ENCODE data around the gene UMAD1.

The UMAD1 gene

DNA sequence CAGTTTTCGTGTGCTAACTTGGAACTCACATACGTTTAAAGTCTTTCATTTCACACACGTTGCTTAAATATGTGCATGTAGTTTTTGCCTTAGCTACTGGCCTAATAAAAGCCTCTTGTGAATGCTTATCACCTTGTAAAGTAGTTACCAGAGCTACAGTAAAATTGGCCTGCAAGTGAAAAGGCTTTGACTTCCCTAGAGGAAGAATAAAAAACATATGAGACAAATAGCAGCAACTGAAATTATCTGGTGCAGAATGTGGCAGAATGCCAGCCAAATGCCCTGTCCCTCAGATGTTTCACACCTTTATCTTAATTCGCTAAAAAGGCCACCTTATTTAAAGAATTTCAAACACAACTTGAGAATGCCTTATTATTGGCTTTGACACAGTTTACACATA lies 105.9 kb downstream of the UMAD1 start:
- TF ChIP-seq, protein P1, sequence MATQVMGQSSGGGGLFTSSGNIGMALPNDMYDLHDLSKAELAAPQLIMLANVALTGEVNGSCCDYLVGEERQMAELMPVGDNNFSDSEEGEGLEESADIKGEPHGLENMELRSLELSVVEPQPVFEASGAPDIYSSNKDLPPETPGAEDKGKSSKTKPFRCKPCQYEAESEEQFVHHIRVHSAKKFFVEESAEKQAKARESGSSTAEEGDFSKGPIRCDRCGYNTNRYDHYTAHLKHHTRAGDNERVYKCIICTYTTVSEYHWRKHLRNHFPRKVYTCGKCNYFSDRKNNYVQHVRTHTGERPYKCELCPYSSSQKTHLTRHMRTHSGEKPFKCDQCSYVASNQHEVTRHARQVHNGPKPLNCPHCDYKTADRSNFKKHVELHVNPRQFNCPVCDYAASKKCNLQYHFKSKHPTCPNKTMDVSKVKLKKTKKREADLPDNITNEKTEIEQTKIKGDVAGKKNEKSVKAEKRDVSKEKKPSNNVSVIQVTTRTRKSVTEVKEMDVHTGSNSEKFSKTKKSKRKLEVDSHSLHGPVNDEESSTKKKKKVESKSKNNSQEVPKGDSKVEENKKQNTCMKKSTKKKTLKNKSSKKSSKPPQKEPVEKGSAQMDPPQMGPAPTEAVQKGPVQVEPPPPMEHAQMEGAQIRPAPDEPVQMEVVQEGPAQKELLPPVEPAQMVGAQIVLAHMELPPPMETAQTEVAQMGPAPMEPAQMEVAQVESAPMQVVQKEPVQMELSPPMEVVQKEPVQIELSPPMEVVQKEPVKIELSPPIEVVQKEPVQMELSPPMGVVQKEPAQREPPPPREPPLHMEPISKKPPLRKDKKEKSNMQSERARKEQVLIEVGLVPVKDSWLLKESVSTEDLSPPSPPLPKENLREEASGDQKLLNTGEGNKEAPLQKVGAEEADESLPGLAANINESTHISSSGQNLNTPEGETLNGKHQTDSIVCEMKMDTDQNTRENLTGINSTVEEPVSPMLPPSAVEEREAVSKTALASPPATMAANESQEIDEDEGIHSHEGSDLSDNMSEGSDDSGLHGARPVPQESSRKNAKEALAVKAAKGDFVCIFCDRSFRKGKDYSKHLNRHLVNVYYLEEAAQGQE (IDR thresholded peaks at IDR 0.05; ENCODE audit: low read depth), result no peak
- TF ChIP-seq NFIC (IDR thresholded peaks at IDR 0.05), result no peak
- no peak for TF ChIP-seq TAF1 (IDR thresholded peaks at IDR 0.05; ENCODE audit: low read depth)
- TF ChIP-seq EP300 (IDR thresholded peaks at IDR 0.05; ENCODE audit: borderline replicate concordance), result no peak
- TF ChIP-seq FOXM1 (IDR thresholded peaks at IDR 0.05; ENCODE audit: borderline replicate concordance, low read depth), result no peak
- TF ChIP-seq TCF12 (IDR thresholded peaks at IDR 0.05; ENCODE audit: low read depth), result no peak
- no peak for TF ChIP-seq YY1 (IDR thresholded peaks at IDR 0.05; ENCODE audit: low read depth)
- no peak for TF ChIP-seq CREB1 (IDR thresholded peaks at IDR 0.05; ENCODE audit: low read depth)
- no peak for TF ChIP-seq EGR1 (IDR thresholded peaks at IDR 0.05)
- TF ChIP-seq, protein P2, sequence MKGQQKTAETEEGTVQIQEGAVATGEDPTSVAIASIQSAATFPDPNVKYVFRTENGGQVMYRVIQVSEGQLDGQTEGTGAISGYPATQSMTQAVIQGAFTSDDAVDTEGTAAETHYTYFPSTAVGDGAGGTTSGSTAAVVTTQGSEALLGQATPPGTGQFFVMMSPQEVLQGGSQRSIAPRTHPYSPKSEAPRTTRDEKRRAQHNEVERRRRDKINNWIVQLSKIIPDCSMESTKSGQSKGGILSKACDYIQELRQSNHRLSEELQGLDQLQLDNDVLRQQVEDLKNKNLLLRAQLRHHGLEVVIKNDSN (IDR thresholded peaks at IDR 0.05), result no peak
- no peak for TF ChIP-seq CEBPB (IDR thresholded peaks at IDR 0.05)
- TF ChIP-seq ZBTB7A (IDR thresholded peaks at IDR 0.05; ENCODE audit: low read depth), result no peak
- no peak for TF ChIP-seq RAD21 (IDR thresholded peaks at IDR 0.05; ENCODE audit: low read depth)
- TF ChIP-seq, protein P3, sequence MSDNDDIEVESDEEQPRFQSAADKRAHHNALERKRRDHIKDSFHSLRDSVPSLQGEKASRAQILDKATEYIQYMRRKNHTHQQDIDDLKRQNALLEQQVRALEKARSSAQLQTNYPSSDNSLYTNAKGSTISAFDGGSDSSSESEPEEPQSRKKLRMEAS (IDR thresholded peaks at IDR 0.05), result no peak
- TF ChIP-seq TEAD4 (IDR thresholded peaks at IDR 0.05), result no peak

DNA sequence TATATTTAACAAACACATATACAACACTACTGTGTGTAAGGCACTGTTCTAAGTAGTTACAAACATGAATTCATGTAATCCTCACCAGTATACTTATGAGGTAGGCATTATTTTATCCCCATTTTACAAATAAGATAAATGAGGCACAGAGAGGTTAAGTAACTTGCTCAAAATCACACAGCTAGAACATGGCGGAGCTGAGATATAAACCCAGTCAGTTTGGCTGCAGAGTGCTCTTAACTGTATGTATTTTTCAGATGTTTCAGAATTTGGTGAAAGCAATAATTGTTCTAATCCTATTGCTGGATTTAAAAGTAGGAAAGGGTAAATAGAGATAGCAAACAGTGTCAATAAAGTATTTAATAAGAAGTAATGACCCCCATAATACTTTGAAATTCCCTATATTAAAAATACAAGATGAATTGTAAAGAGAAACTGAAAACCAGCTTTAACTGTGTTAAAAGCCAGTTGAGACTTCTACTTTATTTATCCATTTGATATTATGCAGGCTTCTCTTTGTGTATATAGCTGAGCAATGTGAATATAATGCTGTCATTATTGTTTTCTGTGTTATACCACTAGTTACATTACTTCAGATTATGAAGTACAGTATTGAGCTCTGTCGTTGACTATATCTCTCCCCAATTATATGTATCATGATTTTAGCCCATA lies 110.2 kb downstream of the UMAD1 start:
- TF ChIP-seq YY1 (IDR thresholded peaks at IDR 0.05; ENCODE audit: low read depth) (no peak), ZBTB7A (IDR thresholded peaks at IDR 0.05; ENCODE audit: low read depth) (no peak), TEAD4 (IDR thresholded peaks at IDR 0.05) (no peak), TCF12 (IDR thresholded peaks at IDR 0.05; ENCODE audit: low read depth) (no peak), EP300 (IDR thresholded peaks at IDR 0.05; ENCODE audit: borderline replicate concordance) (no peak), NFIC (IDR thresholded peaks at IDR 0.05) (no peak), CEBPB (IDR thresholded peaks at IDR 0.05) (no peak), FOXM1 (IDR thresholded peaks at IDR 0.05; ENCODE audit: borderline replicate concordance, low read depth) (no peak), CREB1 (IDR thresholded peaks at IDR 0.05; ENCODE audit: low read depth) (no peak), EGR1 (IDR thresholded peaks at IDR 0.05) (no peak), RAD21 (IDR thresholded peaks at IDR 0.05; ENCODE audit: low read depth) (no peak)
- TF ChIP-seq, protein P1 (IDR thresholded peaks at IDR 0.05; ENCODE audit: low read depth), result no peak
- TF ChIP-seq, protein P2 (IDR thresholded peaks at IDR 0.05), result no peak

DNA sequence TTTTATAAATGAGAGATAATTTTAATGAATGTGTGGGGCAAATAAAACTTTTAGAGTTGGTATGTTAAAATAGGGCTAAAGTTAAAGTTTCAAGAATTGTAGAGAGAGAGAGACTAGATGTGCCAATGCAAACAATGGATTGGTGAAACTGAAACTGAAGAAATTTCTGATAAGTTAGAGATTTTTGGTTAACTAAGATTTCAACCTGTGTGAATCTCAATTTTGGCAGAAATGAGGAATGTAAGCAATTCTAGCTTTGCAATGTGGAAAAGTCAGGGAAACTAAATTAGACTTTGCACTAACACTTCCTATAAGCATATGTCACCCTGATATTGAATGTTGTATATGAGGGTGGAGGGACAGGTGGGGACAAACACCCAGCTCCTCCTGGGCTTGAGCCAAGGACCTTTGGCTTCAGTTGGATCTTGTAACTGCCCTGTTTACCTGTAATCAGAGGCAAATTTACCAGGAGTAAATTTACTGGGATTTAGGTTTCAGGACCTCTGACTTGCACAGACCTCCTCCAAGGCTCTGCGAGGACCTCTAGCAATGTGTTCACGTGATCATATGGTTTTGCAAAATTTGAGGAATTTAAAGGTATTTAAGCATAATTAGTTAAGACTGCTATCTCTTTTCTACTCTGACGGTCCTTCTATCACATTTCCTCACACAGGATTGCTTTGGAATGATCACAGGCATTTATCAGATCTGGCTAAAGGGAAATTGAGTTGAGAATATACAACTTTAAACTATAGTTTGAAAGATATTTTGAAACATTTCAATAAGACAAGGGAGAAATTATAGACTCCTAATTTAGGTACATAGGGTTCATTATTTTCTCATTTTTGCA lies 110.9 kb downstream of the UMAD1 start:
- TF ChIP-seq TAF1 (IDR thresholded peaks at IDR 0.05; ENCODE audit: low read depth) (no peak), YY1 (IDR thresholded peaks at IDR 0.05; ENCODE audit: low read depth) (no peak), CREB1 (IDR thresholded peaks at IDR 0.05; ENCODE audit: low read depth) (no peak), TCF12 (IDR thresholded peaks at IDR 0.05; ENCODE audit: low read depth) (no peak), NFIC (IDR thresholded peaks at IDR 0.05) (no peak), EP300 (IDR thresholded peaks at IDR 0.05; ENCODE audit: borderline replicate concordance) (no peak), RAD21 (IDR thresholded peaks at IDR 0.05; ENCODE audit: low read depth) (no peak), ZBTB7A (IDR thresholded peaks at IDR 0.05; ENCODE audit: low read depth) (no peak), EGR1 (IDR thresholded peaks at IDR 0.05) (no peak), TEAD4 (IDR thresholded peaks at IDR 0.05) (no peak), FOXM1 (IDR thresholded peaks at IDR 0.05; ENCODE audit: borderline replicate concordance, low read depth) (no peak), CEBPB (IDR thresholded peaks at IDR 0.05) (no peak)
- TF ChIP-seq, protein P1 (IDR thresholded peaks at IDR 0.05; ENCODE audit: low read depth), result no peak
- TF ChIP-seq, protein P2 (IDR thresholded peaks at IDR 0.05), result no peak
- TF ChIP-seq, protein P3 (IDR thresholded peaks at IDR 0.05), result no peak

Data from Ishikawa (cell line).